Stomach (tissue), 9 donors: ENCODE results near the gene PUS1. TPM values are rescaled to one million over a fixed set of nuclear protein-coding genes. Genes with fewer than 3 reads are reported as not detected.

Source experiments
- DNase-seq, 2 donors: peaks; one replicate each; pipeline versions ENCODE4 v3.0.0 to v3.0.0-alpha.2; 2013 to 2019
- H3K27ac ChIP-seq, 5 donors: fragments of 200-600 bp in 4 of 5; sonication (generic) in 4 of 5; one replicate each; pipeline ENCODE4 v1.5.1; 2013 to 2019; ENCODE audit warnings: mild to moderate bottlenecking in 1 of 5, moderate library complexity in 1 of 5
- H3K27me3 ChIP-seq, 3 donors: fragments of 200-600 bp; sonication (generic); one replicate each; pipeline ENCODE4 v1.5.1; 2017 to 2019; ENCODE audit warnings: mixed run types in 1 of 3
- H3K36me3 ChIP-seq, 4 donors: fragments of 200-600 bp; sonication (generic); 1 replicate in 3 of 4; 2 replicates in 1 of 4; pipeline ENCODE4 v1.5.1; 2016 to 2019
- H3K4me1 ChIP-seq, 4 donors: fragments of 200-600 bp; sonication (generic); one replicate each; pipeline ENCODE4 v1.5.1; 2016 to 2019
- H3K4me3 ChIP-seq, 4 donors: fragments of 200-600 bp; sonication (generic) in 3 of 4; one replicate each; pipeline ENCODE4 v1.5.1; 2016 to 2019; ENCODE audit warnings: mild to moderate bottlenecking in 1 of 4
- H3K9me3 ChIP-seq, 4 donors: fragments of 200-600 bp; sonication (generic); one replicate each; pipeline ENCODE4 v1.5.1; 2016 to 2019
- EP300 ChIP-seq: sonication (generic); formaldehyde crosslinking; IDR thresholded peaks from one replicate; pipeline ENCODE4 v1.6.1; 2017; ENCODE audit warnings: antibody characterized with exemption
- POLR2A ChIP-seq, 4 donors: fragments of 450-650 bp; IDR thresholded peaks; one replicate each; pipeline ENCODE4 v1.6.1; 2016; ENCODE audit warnings: antibody characterized with exemption in 4 of 4, control low read depth in 2 of 4, mild to moderate bottlenecking in 1 of 4, moderate library complexity in 1 of 4
- POLR2AphosphoS5 ChIP-seq, 3 donors: sonication (generic); formaldehyde crosslinking; IDR thresholded peaks; one replicate each; pipeline ENCODE4 v1.6.1; 2016; ENCODE audit warnings: antibody characterized with exemption in 3 of 3
- WGBS, 5 donors: extraction: QIAGEN DNeasy Blood & Tissue Kit in 3 of 5; methylation state at CpG; one replicate each; pipeline versions ENCODE4 v1.1.5 to v1.1.7; 2013 to 2018; 5-methylcytosine and 5-hydroxymethylcytosine counted together
- intact Hi-C: fragments of 100-400 bp; cut with DNase I; formaldehyde crosslinking; loops from one replicate; pipeline ENCODE4 v1.15.1; 2023; ENCODE audit warnings: low total_unique reads
- polyA plus RNA-seq, 3 donors: library from polyadenylated mRNA; stranded (reverse); fragments of 200-250 nt; gene quantifications; one replicate each; pipeline ENCODE4 v1.2.3, GENCODE V29; 2013
- total RNA-seq, 5 donors: library from RNA; depleted of rRNA; stranded (reverse); fragments of >200 nt; gene quantifications; one replicate each; pipeline versions ENCODE4 v1.1.0 to v1.2.3, GENCODE V29; 2014 to 2016
- TF ChIP-seq, protein P1 (sequence below), 7 experiments: fragments of 450-650 bp in 4 of 7; fragments of 200-600 bp in 3 of 7; sonication (generic) in 3 of 7; IDR thresholded peaks; one replicate each; pipeline ENCODE4 v1.5.1; 2016 to 2019; ENCODE audit warnings: antibody characterized with exemption in 7 of 7, control low read depth in 2 of 7, mild to moderate bottlenecking in 1 of 7
- donor health status: healthy with polysubstance abuse.
- donor health status: Bipolar disorder and iron deficiency.
- donor health status: healthy.

Gene PUS1
- total and polyA plus RNA-seq, 8 donors = 3.1 to 26.3 (median 12.5) TPM

DNA sequence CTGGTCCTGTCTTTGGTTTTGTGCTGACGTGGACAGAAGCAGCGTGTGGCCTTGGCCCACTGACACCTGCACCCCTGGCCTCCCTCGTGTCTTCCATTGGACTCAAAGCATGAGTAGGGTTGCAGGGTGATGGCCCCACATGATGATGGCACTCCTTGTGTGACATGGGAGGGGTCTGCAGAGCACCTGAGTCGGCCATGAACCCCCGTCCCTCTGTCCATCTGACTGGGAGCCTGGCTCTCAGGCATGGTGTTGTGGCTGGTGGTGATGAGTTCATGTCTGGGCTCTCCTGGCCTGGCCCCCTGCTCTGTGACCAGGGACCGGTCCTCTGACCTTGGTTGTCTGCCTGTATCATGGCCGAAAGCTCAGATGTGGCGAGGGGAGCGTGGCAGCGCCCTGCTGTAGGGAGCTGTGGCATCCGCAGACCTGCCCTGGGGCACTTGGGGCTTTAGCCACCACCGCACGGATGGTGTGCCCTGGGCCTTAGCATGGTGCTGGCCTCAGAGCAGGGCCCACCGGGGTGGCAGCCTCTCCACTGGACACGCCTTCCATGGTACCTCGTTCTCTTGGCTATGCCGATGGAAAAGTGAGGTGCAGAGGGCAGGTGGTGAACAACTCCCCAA is 17.9 kb upstream of the PUS1 start:
- H3K9me3 ChIP-seq = no peaks in the 10 kb centered on the region
- peak overlapping the region in 1 of 5 donors; percentile 7 for H3K27ac ChIP-seq
- H3K36me3 ChIP-seq = peaks cover 79 to 100% (median 99%) of the 10 kb centered on the region in 4 donors
- TF ChIP-seq, protein P1, sequence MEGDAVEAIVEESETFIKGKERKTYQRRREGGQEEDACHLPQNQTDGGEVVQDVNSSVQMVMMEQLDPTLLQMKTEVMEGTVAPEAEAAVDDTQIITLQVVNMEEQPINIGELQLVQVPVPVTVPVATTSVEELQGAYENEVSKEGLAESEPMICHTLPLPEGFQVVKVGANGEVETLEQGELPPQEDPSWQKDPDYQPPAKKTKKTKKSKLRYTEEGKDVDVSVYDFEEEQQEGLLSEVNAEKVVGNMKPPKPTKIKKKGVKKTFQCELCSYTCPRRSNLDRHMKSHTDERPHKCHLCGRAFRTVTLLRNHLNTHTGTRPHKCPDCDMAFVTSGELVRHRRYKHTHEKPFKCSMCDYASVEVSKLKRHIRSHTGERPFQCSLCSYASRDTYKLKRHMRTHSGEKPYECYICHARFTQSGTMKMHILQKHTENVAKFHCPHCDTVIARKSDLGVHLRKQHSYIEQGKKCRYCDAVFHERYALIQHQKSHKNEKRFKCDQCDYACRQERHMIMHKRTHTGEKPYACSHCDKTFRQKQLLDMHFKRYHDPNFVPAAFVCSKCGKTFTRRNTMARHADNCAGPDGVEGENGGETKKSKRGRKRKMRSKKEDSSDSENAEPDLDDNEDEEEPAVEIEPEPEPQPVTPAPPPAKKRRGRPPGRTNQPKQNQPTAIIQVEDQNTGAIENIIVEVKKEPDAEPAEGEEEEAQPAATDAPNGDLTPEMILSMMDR (IDR thresholded peaks at IDR 0.05) = no peak
- TF ChIP-seq POLR2AphosphoS5 (IDR thresholded peaks at IDR 0.05) = no peak
- no peak for TF ChIP-seq EP300
- no peak for TF ChIP-seq POLR2A (IDR thresholded peaks at IDR 0.05)
- intact Hi-C loops = no loop called here
- H3K4me3 ChIP-seq = no peak overlapping the region
- 86 to 95% (median 93%) methylated on average over 6 to 17 of the region's 17 CpGs for WGBS, 5 donors
- H3K4me1 ChIP-seq = peaks cover 9 to 20% (median 14%) of the 10 kb centered on the region in 4 donors
- no peaks in the 10 kb centered on the region for H3K27me3 ChIP-seq
- DNase-seq = no peak

DNA sequence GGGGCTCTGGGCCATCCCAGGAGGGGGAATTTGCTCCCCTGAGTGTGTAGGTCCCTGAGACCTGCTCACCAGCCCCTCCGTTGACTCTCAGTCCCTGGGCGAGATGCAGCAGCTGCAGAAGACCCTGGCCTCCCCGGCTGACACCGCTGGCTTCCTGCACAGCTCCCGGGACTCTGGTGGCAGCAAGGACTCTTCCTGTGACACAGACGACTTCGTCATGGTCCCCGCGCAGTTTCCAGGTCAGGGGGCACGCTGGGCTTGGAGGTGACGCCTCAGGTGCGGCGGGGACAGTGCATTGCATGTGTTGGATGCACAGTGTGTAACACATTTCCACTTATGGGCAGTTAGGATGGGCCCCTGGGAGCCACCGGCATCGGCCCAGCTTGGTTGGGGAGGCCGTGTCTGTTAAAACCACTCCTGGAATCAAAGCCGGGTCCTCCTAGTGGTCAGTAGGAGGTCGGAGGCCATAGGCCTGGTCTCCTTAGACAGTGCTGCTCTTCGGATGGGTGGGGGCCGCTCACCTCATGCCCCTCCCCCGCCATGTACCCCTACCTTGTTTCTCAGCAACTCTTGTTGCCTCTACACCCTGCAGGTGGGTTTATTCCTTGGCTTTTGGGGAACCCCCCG is 17.1 kb upstream of the PUS1 start:
- 80 to 92% (median 87%) methylated on average over 10 to 22 of the region's 22 CpGs for WGBS, 5 donors
- intact Hi-C loops = no loop called here
- TF ChIP-seq EP300 (no peak), POLR2AphosphoS5 (IDR thresholded peaks at IDR 0.05) (no peak), POLR2A (IDR thresholded peaks at IDR 0.05) (no peak)
- TF ChIP-seq, protein P1 (IDR thresholded peaks at IDR 0.05) = no peak
- H3K9me3 ChIP-seq = no peaks in the 10 kb centered on the region
- H3K4me3 ChIP-seq = no peak overlapping the region
- no peaks in the 10 kb centered on the region for H3K27me3 ChIP-seq
- peaks cover 9 to 20% (median 14%) of the 10 kb centered on the region in 4 donors for H3K4me1 ChIP-seq
- H3K27ac ChIP-seq = peak overlapping the region in 3 of 5 donors; percentile 46 to 54 (median 49)
- H3K36me3 ChIP-seq = peaks cover 86 to 100% (median 99%) of the 10 kb centered on the region in 4 donors
- DNase-seq = no peak

DNA sequence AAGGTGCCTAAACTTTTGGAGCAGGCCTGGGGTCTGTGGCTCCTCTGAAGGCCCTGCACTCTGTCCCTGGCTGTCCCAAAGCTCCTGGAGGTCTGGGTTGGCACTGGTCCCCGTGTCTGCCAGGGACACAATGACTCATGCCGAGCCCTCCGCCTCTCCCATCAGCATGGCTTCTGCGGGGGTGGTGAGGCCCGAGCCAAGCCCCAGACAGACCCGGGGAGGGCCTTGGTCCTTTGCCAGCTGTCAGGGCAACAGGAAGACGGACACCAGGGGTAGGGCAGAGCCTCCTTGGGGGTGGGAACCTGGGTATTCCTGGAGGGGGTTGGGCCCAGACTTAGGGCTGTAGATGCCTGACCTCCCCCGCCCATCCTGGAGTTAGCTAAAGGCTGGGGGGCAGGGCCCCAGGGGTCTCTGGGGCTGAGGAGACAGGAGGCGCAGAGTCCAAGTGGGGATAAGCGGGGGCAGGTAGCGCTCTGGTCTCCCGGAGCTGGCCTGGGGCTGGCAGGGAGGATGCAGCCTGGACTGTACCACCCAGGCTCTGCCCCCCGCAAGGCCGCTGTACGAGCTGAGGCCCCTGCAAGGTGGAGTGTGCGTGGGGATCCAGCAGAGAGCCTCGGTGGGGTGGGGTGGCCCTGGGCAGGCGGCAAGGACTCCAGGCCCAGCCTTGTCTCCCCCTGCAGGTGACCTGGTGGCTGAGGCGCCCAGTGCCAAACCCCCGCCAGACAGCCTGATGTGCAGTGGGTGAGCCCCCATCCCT is 16.4 kb upstream of the PUS1 start:
- peaks cover 9 to 20% (median 14%) of the 10 kb centered on the region in 4 donors for H3K4me1 ChIP-seq
- H3K9me3 ChIP-seq = no peaks in the 10 kb centered on the region
- peak overlapping the region in 3 of 5 donors; percentile 46 to 54 (median 49) for H3K27ac ChIP-seq
- WGBS, 5 donors = 49 to 73% (median 64%) methylated on average over 12 to 20 of the region's 20 CpGs
- H3K36me3 ChIP-seq = peaks cover 91 to 98% (median 98%) of the 10 kb centered on the region in 4 donors
- TF ChIP-seq POLR2AphosphoS5 (IDR thresholded peaks at IDR 0.05) (peak in 1 of 3 donors; percentile 65), POLR2A (IDR thresholded peaks at IDR 0.05) (no peak), EP300 (no peak)
- TF ChIP-seq, protein P1 (IDR thresholded peaks at IDR 0.05) = no peak
- H3K27me3 ChIP-seq = no peaks in the 10 kb centered on the region
- intact Hi-C loops = no loop called here
- H3K4me3 ChIP-seq = no peak overlapping the region
- DNase-seq = peak; percentile 56 to 64

DNA sequence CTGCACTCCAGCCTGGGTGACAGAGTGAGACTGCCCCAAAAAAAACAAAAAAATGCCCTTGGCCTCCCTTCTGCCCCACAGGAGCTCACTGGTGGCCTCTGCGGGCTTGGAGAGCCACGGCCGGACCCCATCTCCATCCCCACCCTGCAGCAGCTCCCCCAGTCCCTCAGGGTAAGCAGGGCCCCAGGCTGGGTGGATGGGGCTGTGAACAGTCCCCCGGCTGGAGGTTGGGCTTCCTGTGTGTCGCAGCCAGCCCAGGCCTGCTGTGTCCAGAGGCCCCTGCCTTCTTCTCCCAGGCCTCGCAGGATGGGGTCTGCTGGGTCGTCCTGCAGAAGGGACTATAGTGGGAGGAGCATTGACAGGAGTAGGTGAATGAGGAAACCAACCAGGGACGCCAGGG is 15.4 kb upstream of the PUS1 start:
- intact Hi-C loops = no loop called here
- H3K36me3 ChIP-seq = peaks cover 87 to 97% (median 96%) of the 10 kb centered on the region in 4 donors
- H3K9me3 ChIP-seq = no peaks in the 10 kb centered on the region
- no peak overlapping the region for H3K27ac ChIP-seq
- H3K4me1 ChIP-seq = peaks cover 9 to 20% (median 14%) of the 10 kb centered on the region in 4 donors
- no peak for DNase-seq
- WGBS, 5 donors = 89 to 97% (median 90%) methylated on average over 8 of the region's 8 CpGs
- H3K4me3 ChIP-seq = no peak overlapping the region
- TF ChIP-seq, protein P1 (IDR thresholded peaks at IDR 0.05) = no peak
- TF ChIP-seq POLR2AphosphoS5 (IDR thresholded peaks at IDR 0.05) (no peak), EP300 (no peak), POLR2A (IDR thresholded peaks at IDR 0.05) (no peak)
- H3K27me3 ChIP-seq = no peaks in the 10 kb centered on the region
